NK-92 (cell line): Measurements from ENCODE around the gene DDI1.
"Not testable (repeated sequence)": the region's sequence is repeated elsewhere in the genome, so short reads cannot be mapped to it uniquely, and the experiment has no call there.

Experiments used
- DNase-seq: peaks from one replicate; lab custom pipeline; 2025; ENCODE audit not compliant: unreplicated experiment; lab: John Stamatoyannopoulos, UW

The DDI1 gene

DNA sequence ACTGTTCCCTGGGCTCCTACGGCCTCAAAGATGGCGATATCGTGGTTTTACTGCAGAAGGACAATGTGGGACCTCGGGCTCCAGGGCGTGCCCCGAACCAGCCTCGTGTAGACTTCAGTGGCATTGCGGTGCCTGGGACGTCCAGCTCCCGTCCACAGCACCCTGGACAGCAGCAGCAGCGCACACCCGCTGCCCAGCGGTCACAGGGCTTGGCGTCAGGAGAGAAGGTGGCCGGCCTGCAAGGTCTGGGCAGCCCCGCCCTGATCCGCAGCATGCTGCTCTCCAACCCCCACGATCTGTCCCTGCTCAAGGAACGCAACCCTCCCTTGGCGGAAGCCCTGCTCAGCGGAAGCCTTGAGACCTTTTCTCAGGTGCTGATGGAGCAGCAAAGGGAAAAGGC, 555 bp downstream of the DDI1 start:
- DNase-seq: no peak

DNA sequence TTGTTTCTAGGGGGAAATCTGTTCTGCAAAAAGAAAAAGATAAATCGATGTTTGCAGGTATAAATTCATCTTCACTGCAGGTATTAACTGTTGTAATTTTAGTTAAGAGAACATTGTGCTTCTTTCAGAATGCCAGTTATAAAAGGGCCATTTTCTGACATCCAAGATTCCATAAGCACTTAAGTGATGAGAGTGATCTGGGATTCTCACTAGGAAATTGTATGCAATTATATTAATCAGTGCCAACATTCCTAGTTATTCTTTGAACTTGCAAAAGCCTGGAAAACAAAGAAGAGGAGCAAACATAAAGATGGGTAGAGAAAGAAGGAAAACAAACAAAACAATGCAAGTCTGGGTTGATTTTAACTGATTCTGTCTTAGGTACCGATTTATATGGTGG, 5.4 kb downstream of the DDI1 start:
- DNase-seq: no peak

DNA sequence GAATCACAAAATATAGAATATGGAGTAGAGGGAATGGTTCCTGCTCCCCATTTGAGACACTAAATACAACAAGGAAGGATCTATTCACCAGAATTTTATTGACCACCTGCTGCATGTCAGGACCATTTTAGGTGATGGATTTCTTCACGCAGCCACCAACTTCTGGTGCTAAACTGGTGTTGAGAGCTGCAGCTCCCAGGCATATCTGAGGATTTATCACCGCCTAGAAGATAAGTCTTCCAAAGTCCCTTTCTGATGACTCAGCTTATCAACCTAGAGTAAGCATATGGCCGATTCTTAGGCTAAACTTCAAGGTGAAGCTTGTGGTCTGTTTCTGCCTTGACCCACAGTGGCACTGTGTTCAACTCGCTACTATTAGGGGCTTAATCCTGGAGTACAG, 6.7 kb downstream of the DDI1 start:
- DNase-seq: no peak

DNA sequence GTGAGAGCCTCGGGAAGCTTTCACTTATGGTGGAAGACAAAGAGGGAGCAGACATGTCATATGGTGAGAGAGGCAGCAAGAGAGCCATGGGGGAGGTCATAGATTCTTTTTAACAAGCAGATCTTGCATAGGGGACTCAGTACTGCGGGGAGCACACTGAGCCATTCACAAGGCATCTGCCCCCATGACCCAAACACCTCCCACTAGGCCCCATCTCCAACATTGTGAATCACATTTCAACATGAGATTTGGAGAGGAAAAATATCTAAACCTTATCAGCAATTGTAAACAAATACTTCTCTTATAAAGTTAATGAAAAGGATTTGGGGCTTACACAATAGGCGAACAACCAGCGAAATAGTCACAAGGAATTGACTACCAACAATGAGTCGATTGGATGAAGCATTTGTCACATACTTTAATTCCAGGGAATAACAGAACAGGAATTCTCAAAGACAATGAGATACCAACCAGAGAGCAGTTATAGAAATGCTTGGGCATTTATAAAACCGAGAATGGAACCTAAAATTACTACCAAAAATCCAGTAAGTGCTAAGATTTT, 7.3 kb downstream of the DDI1 start:
- DNase-seq: no peak

DNA sequence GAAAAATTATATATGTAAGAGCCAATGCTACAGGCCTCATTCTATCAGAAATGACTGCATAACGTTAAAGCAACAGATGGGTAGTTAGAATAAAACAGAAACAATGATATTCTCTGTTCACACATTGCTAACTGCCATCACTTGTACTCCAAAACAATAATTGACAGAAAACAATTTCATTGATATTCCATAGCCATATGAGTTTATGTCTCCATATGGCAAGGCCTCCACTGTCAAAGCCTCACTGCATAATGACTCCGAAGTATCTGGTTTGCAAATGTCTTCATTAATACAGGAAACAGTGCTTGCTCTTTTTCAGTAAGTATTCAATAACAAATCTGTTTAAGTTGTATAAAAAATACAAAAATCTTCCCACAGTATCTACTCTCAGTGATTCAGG, 9.9 kb downstream of the DDI1 start:
- no peak for DNase-seq

DNA sequence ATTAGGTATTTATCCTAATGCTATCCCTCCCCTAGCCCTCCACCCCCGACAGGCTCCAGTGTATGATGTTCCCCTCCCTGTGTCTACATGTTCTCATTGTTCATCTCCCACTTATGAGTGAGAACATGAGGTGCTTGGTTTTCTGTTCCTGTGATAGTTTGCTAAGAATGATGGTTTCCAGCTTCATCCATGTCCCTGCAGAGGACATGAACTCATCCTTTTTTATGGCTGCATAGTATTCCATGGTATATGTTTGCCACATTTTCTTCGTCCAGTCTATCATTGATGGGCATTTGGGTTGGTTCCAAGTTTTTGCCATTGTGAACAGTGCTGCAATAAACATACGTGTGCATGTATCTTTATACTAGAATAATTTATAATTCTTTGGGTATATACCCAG, 10.4 kb downstream of the DDI1 start:
- not testable (repeated sequence) for DNase-seq

DNA sequence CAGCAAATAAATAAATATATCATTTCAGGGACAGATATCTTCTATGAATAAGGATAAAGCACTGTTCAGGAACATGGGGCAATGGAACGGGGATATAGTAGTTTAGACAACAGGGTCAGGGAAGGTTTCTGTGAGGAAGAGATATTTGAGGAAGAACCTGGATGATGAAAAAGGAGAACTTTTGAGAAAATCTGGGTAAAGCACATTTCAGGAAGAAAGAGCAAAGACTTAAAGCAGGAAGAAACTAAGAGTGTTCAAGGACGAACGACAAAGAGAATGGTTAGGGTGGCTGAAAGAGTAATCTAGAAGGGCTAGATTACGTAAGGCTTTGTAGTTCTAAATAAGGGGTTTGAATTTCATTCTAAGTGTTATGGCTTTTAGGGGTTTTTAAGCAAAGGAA, 12.7 kb downstream of the DDI1 start:
- DNase-seq: no peak

DNA sequence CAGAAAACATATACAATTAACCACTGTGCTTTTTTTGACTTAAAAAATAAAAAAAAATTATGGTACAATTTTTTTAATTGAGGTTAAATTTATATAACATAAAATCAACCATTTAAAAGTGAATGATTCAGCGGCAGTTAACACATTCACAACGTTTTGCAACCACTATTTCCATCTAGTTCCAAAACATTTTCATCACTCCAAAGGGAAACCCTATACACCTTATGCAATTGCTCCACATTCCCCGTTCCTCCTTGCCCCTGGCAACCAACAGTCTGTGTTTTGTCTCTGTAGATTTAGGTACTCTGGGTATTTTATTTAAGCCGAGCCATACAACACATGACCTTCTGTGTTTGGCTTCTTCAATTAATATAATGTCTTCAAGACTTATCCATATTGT, 15.3 kb downstream of the DDI1 start:
- no peak for DNase-seq

DNA sequence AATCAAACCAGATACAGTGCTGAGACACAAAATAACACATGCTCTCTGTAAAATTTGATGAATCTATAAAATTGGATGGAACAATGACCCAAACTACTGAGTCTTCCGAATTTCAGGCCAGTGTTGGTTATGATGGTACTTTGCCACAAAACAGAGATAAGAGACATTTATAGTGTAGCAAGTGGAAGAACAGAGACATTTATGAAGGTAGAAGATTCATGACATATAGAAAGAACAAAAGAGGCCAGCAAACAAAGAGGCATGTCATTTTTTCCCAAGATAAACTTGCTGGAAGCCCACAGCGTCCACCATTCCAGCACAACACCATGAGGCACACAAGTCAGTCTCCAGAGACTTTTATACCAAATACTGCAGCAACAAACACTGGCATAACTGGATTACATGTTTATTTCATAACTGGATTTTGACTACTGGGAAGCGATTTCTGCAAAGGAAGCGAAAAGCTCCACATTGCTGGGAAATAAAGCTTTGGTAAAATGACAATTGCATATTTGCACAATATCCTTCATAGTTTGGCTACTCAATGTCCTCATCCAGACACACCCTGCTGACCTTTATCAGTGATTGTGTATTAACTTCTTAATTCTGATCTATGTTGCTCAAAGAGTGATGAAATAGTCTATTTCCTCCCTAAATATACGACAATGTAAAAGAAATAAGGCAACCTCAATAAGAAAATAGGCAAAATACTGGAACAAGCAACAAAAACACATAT, 17.5 kb downstream of the DDI1 start:
- DNase-seq: no peak

DNA sequence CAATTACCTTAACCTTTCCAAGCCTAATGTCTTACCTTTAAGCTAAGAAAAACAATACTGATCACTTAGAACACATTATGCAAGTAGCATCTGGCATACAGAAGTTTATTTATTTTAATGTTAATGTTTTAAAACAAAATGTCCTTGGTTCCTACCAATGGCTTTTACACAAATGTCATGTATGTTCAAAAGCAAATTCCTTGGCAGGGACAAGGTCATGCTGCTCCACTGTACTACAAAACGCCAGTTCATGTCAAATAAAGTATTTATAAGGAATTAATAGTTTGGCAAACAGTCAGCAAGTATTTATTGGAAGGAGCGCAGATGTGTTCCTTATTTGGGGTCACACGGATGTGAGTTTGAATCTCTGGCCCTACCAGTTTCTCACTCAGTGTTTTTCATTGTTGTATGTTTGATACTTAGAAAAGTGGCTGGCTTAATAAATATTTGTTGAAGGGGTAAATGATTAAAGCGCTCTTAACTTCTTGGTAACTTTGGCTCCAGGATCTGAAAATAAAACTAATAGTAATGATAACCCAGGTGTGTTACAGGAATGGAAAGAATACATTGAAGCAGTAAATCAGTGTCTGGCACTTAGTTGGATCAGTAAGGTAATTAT, 18.6 kb downstream of the DDI1 start:
- DNase-seq: no peak

DNA sequence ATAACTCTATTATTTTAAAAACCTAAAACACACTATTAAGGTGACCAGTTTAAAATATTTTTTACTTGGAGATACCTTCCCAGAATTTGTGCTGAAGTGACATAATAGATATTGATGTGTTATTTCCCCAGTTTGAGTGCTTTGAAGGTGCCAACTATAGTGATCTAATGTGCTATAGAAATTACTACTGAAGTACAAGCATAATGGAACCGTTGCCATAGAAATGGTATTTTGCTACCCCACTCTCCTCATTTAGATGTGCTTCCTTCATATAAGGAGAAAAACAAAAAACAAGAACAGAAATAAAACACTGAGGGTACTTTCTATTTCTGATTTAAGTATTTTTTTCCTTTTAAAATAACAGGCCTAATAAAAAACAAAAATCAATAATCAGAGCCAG, 19.2 kb downstream of the DDI1 start:
- no peak for DNase-seq

DNA sequence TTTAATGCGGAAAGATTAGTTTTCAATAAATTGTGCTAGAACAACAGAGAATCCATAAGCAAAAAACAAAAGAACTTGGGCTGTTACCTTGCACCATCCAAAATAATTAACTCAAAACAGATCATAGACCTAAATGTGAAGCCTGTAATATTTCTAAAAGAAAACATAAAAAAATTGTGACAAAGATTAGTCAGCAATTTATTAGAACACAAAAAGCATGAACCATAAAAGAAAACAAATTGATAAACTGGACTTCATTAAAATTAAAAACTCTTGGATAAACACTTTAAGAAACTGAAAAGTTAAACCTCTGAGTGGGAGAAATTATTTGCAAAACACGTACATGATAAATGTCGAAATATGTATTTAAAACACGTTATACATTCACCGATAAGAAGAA, 21.5 kb downstream of the DDI1 start:
- DNase-seq: no peak

DNA sequence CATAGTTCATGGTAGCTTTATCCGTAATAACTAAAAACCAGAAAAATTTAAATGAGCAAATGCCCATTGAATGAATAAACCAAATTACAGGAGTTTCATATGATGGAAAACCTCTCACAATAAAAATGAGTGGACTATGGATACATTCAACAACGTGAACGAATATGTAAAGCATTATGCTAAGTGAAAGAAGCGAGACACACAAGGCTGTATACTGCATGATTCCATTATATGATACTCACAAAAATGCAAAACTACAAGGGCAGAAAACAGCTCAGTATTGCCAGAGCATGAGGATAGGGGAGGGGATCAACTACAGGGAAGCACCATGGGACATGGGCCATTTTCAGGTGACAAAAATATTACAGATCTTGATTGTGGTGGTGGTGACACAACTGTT, 22.2 kb downstream of the DDI1 start:
- no peak for DNase-seq

DNA sequence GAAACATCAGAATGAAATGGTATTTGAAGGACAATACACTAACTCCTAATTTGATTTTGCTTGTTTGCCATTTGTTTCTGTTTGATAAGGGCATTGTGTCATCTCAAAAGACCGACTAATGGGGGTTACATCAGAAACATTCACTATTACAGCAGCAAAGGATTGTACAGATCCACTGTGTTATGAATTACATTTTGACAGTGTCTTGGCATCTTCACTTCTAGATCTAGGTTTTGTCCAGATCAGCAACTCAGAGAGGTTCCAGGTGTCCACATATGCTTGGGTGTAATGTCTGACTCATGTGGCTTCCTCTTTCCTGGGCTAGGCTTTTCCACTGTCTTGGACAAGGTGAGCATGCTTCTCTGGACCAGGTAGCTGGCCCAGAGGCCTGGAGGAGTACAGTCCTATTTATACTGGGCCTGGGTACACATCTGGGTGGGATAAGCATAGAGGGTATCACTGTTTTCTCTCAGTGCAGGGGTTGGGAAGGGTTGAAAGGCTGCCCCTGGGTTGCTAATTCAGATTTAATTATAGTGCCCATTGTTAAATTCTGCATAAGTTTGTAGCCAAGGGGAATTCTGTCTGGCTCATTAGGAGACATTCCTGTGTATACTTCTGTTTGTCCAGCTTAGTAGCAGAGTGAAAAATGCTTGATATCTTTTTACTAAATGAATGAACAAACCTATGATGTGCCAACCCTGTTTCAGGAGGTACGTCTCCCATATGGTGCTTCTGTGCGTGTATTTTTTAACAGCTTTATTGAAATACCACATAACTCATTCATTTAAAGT, 23.8 kb downstream of the DDI1 start:
- no peak for DNase-seq

DNA sequence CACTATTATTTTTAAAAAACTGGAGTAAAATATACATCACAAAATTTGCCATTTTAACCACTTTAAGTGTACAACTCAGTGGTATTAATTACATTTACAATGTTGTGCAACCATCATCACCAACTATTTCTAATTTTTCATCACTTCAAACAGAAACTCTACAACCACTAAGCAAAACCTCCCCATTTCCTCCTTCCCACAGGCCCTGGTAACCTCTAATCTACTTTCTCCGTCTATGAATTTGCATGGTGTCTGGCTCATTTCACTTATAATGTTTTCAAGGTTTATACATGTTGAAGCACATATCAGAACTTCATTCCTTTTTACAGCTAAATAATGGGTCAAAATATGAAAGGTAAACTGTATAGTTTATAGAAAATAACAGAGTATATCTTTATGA, 24.4 kb downstream of the DDI1 start:
- no peak for DNase-seq

DNA sequence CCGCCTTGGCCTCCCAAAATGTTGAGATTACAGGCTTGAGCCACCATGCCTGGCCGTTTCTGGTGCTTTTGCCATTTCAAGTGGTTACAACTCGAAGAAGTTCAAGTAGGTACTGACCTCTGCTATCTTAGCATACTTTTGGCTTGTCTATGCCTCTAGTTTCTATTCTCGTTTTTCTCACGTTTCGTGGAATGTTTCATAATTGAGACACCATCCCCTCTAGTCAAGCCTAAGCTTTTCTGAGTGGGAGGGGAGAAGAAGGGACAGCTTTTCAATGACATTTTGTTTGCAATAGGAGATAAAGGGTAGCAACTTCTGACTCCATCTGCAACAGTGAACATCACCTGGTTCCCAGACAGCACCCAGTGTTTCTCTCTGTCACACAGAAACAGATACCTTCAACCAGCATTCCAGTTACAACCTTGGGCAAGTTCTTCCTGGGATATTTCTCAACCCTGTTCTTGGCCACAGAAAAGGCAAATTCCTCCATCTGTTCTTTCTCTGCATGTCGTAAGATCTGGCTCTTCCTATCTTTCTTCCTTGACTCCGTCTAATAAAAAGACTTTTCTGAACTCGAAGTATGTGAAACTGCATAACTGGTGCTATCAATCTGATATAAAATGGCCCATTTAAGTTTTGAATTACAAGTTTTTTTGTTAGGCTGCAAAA, 25.5 kb downstream of the DDI1 start:
- DNase-seq: no peak

DNA sequence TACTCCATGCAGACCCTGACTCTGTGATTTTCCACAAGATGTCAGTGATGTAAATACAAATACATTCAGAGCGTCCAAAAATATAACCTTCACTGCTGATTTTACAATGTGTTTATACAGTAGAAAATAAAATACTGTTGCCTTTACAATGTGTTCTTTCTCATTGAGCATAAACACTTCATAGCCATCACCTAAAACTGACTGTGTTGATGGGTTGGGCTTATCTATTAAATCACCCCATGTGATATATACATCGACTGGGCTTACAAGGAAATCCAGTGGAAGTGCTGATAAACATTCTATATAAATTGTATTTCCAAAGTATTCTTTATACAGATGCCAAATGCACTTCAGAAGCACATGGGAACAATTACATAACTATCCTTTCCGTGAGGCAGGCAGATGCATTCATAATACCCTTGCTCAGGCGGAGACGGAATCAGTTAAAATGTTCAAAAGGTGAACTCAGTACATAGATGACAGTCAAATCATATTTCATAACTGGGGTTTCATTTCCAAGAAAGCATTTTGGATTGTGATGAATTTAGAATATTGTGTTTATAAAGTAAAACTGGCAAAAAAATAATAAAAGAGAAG, 27.7 kb downstream of the DDI1 start:
- DNase-seq: no peak

DNA sequence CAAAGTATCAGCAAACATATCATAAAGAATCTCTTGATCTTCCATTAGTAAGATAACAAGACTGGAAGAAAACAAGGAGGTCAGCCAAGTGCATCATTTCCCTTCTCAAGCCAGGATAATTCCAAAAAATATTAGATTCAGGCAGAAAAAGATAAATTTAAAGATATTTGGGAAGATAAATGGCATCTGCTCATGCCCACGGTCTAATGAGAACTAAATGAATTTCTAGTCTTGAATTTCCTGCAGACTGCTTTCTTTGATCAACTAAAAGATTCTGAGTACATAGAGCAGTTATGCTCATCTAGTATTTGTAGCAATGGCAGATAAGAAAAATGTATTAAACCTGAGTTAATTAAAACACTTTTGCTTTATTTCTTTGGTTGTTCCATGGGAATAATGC, 31.1 kb downstream of the DDI1 start:
- no peak for DNase-seq

DNA sequence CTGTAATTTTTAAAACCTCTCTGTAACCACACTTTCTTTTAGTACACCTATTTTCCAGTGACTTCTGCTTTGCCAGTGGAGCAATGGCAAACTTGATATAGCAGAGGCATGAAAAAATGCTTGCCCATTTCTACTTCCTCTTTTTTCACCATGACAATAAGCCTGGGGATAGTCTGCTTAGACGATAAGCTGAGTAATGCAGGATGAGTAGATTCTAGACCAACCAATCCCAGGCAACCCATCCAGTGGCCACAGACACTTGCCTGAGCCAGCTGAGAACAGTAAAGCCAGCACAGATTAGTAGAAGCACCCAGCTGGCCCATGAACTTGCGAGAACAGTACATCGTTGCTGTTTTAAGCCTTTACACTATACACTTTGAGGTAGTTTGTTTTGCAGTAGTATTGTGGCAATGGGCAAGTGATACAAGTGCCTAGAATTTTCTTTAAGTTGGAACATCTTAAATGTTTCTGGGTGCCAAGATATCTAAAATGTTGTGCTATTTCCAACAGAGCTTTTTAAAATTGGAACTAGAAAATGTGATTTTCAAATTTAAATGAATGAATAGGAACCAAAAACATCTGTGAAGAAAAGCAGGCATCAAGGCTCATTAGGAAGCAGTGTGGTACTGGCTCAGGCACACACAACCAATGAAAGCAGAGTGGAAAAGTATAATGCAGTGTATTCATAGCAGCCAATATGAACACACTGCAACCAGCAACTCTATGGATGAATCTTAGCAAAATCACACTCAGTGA, 37.7 kb downstream of the DDI1 start:
- no peak for DNase-seq

DNA sequence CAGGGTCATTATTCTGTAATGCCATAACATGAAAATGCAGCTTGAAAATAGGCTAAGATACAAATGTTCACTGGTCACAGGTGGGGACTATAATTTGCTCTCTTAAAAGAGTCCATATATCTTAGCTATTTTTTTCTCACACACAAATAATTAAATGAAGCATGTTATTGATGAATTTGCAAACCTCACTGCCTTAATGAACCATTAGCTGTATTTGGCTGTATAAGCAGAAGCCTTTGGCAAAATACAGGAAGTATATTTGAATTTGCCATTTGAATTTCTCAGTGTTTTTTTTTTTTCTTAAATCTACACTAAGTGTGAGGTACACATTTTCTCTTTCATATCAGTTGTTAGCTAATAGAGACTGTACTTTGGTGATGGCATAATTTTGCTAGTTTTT, 38.7 kb downstream of the DDI1 start:
- DNase-seq: no peak
